A549 (cell line): Measurements from ENCODE around the gene THOC7. TPM values are rescaled to one million over a fixed set of nuclear protein-coding genes. Genes with fewer than 3 reads are reported as not detected.

Experiments
- ATAC-seq, 2 experiments: fragments of 200-7000 bp in 1 of 2; fragments of >200 bp in 1 of 2; cut with Nextera tagmentation in 1 of 2; cut with Tn5 transposase in 1 of 2; 3 replicates each; pipeline versions ENCODE4 v1.8.0 to v1.9.1; 2018 to 2020; ENCODE audit warnings: mild to moderate bottlenecking in 1 of 2, moderate library complexity in 1 of 2
- CTCF ChIA-PET: fragments of 300-600 bp; sonication (Branson Sonifier 250); formaldehyde crosslinking; extraction: SDS; loops from one replicate; lab custom pipeline; 2021; ENCODE audit warnings: antibody characterized with exemption, inconsistent platforms; lab: Yijun Ruan, JAX
- POLR2A ChIA-PET: fragments of 350-600 bp; formaldehyde crosslinking; extraction: SDS; loops from one replicate; lab custom pipeline; 2021; ENCODE audit warnings: antibody characterized with exemption, inconsistent platforms; lab: Yijun Ruan, JAX
- DNase-seq, 2 experiments: peaks; one replicate each; pipeline versions ENCODE4 v3.0.0 to v3.0.0-alpha.2; 2011 to 2016; ENCODE audit warnings: low read depth in 1 of 2, low spot score in 1 of 2
- FAIRE-seq: peaks from 2 replicates; lab custom pipeline; 2011; peaks lifted over from hg19 to GRCh38; lab: Jason Lieb, UNC
- H3K27ac ChIP-seq, 2 experiments: fragments of >200 bp; sonication (Bioruptor Twin); formaldehyde crosslinking; 3 replicates each; pipeline ENCODE4 v1.5.1; 2016 to 2017
- H3K4me1 ChIP-seq: fragments of >200 bp; sonication (Bioruptor Twin); formaldehyde crosslinking; 3 replicates; pipeline ENCODE4 v1.6.1; 2016
- H3K4me2 ChIP-seq: fragments of >200 bp; sonication (Bioruptor Twin); formaldehyde crosslinking; 3 replicates; pipeline ENCODE4 v1.6.1; 2016
- H3K4me3 ChIP-seq: fragments of >200 bp; sonication (Bioruptor Twin); formaldehyde crosslinking; 3 replicates; pipeline ENCODE4 v1.5.1; 2016
- H3K9me3 ChIP-seq: fragments of >200 bp; sonication (Bioruptor Twin); formaldehyde crosslinking; 3 replicates; pipeline ENCODE4 v1.6.1; 2016
- CHD2 ChIP-seq: fragments of 150-350 bp; IDR thresholded peaks from 2 replicates; pipeline ENCODE4 v1.6.1; 2014; ENCODE audit warnings: low read length; ENCODE audit not compliant: partially characterized antibody
- EP300 ChIP-seq, 2 experiments: fragments of >200 bp; sonication (Bioruptor Twin); formaldehyde crosslinking; IDR thresholded peaks; 2 replicates in 1 of 2; 3 replicates in 1 of 2; pipeline ENCODE4 v1.6.1; 2016 to 2017
- ESRRA ChIP-seq: fragments of 150-350 bp; IDR thresholded peaks from 2 replicates; pipeline ENCODE4 v1.6.1; 2014; ENCODE audit warnings: mild to moderate bottlenecking, low read length, borderline replicate concordance
- FOSB ChIP-seq: fragments of 250-450 bp; sonication (Bioruptor Pico); IDR thresholded peaks from 2 replicates; pipeline ENCODE4 v1.5.0; 2020; ENCODE audit warnings: mild to moderate bottlenecking, moderate library complexity
- FOXS1 ChIP-seq: fragments of 250-450 bp; sonication (Bioruptor Pico); IDR thresholded peaks from 2 replicates; pipeline ENCODE4 v1.5.0; 2020; ENCODE audit warnings: mild to moderate bottlenecking, moderate library complexity
- GATA3 ChIP-seq: IDR thresholded peaks from 2 replicates; pipeline ENCODE4 v1.6.1; 2012; ENCODE audit warnings: borderline replicate concordance
- HEYL ChIP-seq: fragments of 250-450 bp; sonication (Bioruptor Pico); IDR thresholded peaks from 2 replicates; pipeline ENCODE4 v1.8.0; 2021; ENCODE audit warnings: mild to moderate bottlenecking, moderate library complexity
- HOXA7 ChIP-seq: fragments of 250-450 bp; sonication (Bioruptor Pico); IDR thresholded peaks from 2 replicates; pipeline ENCODE4 v1.5.0; 2020; ENCODE audit warnings: mild to moderate bottlenecking, moderate library complexity
- JUNB ChIP-seq: fragments of >200 bp; sonication (Bioruptor Twin); formaldehyde crosslinking; IDR thresholded peaks from 2 replicates; pipeline ENCODE4 v1.6.1; 2016
- KDM5A ChIP-seq: fragments of 200-600 bp; sonication (generic); IDR thresholded peaks from 2 replicates; pipeline ENCODE4 v1.6.1; 2016; ENCODE audit warnings: antibody characterized with exemption, mild to moderate bottlenecking
- MAFK ChIP-seq: fragments of 450-650 bp; IDR thresholded peaks from 2 replicates; pipeline ENCODE4 v1.6.1; 2014; ENCODE audit not compliant: partially characterized antibody
- POLR2A ChIP-seq: IDR thresholded peaks from 2 replicates; pipeline ENCODE4 v1.6.1; 2012; ENCODE audit warnings: mild to moderate bottlenecking, low read length
- POLR2AphosphoS2 ChIP-seq: conservative IDR thresholded peaks from 2 replicates; pipeline ENCODE4 v1.6.1; 2012; ENCODE audit warnings: low read length, improper control_type of control experiment, inconsistent platforms
- RARB ChIP-seq: fragments of 250-450 bp; sonication (Bioruptor Pico); IDR thresholded peaks from 2 replicates; pipeline ENCODE4 v1.8.0; 2021; ENCODE audit warnings: mild to moderate bottlenecking, moderate library complexity
- RFX5 ChIP-seq: fragments of 450-650 bp; IDR thresholded peaks from 2 replicates; pipeline ENCODE4 v1.7.1; 2014; ENCODE audit warnings: antibody characterized with exemption, mild to moderate bottlenecking, moderate library complexity
- SMC3 ChIP-seq: fragments of >200 bp; sonication (Bioruptor Twin); formaldehyde crosslinking; IDR thresholded peaks from 3 replicates; pipeline ENCODE4 v1.6.1; 2018; ENCODE audit warnings: inconsistent platforms
- SREBF2 ChIP-seq: fragments of 450-650 bp; IDR thresholded peaks from 2 replicates; pipeline ENCODE4 v1.6.1; 2014; ENCODE audit warnings: mild to moderate bottlenecking, moderate library complexity
- TFCP2L1 ChIP-seq: fragments of 250-450 bp; sonication (Bioruptor Pico); IDR thresholded peaks from 2 replicates; pipeline ENCODE4 v1.5.0; 2021; ENCODE audit warnings: mild to moderate bottlenecking
- TP53 ChIP-seq: fragments of 250-450 bp; sonication (Bioruptor Pico); IDR thresholded peaks from 2 replicates; pipeline ENCODE4 v1.5.0; 2021; ENCODE audit warnings: mild to moderate bottlenecking, moderate library complexity
- ZSCAN20 ChIP-seq: fragments of 250-450 bp; sonication (Bioruptor Pico); IDR thresholded peaks from 2 replicates; pipeline ENCODE4 v1.8.0; 2022; ENCODE audit warnings: mild to moderate bottlenecking, moderate library complexity
- WGBS: methylation state at CpG from one replicate; pipeline ENCODE4 v1.1.6; 2017; ENCODE audit errors: missing lambda C conversion rate; 5-methylcytosine and 5-hydroxymethylcytosine counted together
- polyA plus RNA-seq, 4 experiments: library from polyadenylated mRNA; depleted of rRNA in 3 of 4; stranded (reverse); fragments of >200 nt; fragmentation: RNase III in 1 of 4; extraction: RNeasy Plus Mini Kit Qiagen cat#74134 plus additional on column Dnase treatment in 1 of 4; gene quantifications; 2 replicates in 3 of 4; 3 replicates in 1 of 4; pipeline ENCODE4 v1.2.3, GENCODE V29; 2011 to 2017
- TF ChIP-seq, protein P1 (sequence below): fragments of 250-450 bp; sonication (Bioruptor Pico); IDR thresholded peaks from 2 replicates; pipeline ENCODE4 v1.5.0; 2020; ENCODE audit warnings: low read depth, mild to moderate bottlenecking, moderate library complexity
- TF ChIP-seq, protein P2 (sequence below): fragments of >200 bp; sonication (Bioruptor Twin); formaldehyde crosslinking; IDR thresholded peaks from 3 replicates; pipeline ENCODE4 v1.5.1; 2016
- TF ChIP-seq, protein P3 (sequence below): fragments of 150-350 bp; IDR thresholded peaks from 2 replicates; pipeline ENCODE4 v1.6.1; 2014; ENCODE audit warnings: low read depth, mild to moderate bottlenecking, low read length

Gene THOC7
- polyA plus RNA-seq, 2 of the 4 experiments (the other 2 are of a cell fraction): 65.2 to 71.7 TPM

DNA sequence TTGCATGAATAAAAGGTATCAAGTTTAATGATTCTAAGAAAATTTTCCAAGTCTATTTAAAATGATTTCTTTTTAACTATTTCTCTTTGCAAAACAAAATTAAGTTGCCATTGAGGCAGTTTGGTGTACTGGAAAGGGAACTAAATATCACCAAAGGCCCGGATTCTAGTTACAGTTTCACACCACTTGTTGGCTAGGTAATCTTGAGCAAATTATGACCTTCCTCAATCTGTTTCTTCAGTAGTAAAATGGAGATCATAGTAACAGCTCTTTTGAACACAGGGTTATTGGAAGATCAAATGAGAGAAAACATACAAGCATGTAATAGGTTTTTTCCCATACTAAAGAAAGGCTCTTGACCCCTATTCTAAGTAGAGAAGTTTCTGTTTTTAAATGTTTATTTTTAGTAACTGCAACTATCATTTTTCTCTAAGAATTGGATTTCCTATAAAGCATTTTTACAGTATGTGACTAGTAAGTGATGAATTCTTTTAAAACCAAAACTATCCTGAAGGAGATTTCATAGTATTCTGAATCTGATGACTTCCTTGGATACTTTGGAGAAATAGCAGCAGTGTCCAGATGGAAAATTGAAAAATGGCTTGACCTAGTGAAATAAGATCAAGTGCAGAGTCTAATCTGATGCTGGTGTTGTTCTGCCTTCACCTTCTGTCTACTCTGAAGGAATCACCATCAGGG, 32.9 kb upstream of the THOC7 start:
- no peak overlapping the region for H3K4me3 ChIP-seq
- WGBS: 81% methylated on average over 1 of the region's 1 CpG
- H3K4me1 ChIP-seq: no peaks in the 10 kb centered on the region
- ChIA-PET CTCF (no interaction called here), POLR2A (no interaction called here)
- no peak for ATAC-seq
- no peak for FAIRE-seq
- no peak overlapping the region for H3K4me2 ChIP-seq
- DNase-seq: no peak
- H3K9me3 ChIP-seq: no peaks in the 10 kb centered on the region
- no peak overlapping the region for H3K27ac ChIP-seq
- TF ChIP-seq POLR2AphosphoS2 (no peak), EP300 (IDR thresholded peaks at IDR 0.05) (no peak), RFX5 (no peak), MAFK (no peak), ESRRA (no peak), ZSCAN20 (CRISPR knock-in tag) (no peak)
- TF ChIP-seq, protein P1, sequence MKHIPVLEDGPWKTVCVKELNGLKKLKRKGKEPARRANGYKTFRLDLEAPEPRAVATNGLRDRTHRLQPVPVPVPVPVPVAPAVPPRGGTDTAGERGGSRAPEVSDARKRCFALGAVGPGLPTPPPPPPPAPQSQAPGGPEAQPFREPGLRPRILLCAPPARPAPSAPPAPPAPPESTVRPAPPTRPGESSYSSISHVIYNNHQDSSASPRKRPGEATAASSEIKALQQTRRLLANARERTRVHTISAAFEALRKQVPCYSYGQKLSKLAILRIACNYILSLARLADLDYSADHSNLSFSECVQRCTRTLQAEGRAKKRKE (CRISPR knock-in tag): no peak
- TF ChIP-seq, protein P2, sequence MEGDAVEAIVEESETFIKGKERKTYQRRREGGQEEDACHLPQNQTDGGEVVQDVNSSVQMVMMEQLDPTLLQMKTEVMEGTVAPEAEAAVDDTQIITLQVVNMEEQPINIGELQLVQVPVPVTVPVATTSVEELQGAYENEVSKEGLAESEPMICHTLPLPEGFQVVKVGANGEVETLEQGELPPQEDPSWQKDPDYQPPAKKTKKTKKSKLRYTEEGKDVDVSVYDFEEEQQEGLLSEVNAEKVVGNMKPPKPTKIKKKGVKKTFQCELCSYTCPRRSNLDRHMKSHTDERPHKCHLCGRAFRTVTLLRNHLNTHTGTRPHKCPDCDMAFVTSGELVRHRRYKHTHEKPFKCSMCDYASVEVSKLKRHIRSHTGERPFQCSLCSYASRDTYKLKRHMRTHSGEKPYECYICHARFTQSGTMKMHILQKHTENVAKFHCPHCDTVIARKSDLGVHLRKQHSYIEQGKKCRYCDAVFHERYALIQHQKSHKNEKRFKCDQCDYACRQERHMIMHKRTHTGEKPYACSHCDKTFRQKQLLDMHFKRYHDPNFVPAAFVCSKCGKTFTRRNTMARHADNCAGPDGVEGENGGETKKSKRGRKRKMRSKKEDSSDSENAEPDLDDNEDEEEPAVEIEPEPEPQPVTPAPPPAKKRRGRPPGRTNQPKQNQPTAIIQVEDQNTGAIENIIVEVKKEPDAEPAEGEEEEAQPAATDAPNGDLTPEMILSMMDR: no peak

DNA sequence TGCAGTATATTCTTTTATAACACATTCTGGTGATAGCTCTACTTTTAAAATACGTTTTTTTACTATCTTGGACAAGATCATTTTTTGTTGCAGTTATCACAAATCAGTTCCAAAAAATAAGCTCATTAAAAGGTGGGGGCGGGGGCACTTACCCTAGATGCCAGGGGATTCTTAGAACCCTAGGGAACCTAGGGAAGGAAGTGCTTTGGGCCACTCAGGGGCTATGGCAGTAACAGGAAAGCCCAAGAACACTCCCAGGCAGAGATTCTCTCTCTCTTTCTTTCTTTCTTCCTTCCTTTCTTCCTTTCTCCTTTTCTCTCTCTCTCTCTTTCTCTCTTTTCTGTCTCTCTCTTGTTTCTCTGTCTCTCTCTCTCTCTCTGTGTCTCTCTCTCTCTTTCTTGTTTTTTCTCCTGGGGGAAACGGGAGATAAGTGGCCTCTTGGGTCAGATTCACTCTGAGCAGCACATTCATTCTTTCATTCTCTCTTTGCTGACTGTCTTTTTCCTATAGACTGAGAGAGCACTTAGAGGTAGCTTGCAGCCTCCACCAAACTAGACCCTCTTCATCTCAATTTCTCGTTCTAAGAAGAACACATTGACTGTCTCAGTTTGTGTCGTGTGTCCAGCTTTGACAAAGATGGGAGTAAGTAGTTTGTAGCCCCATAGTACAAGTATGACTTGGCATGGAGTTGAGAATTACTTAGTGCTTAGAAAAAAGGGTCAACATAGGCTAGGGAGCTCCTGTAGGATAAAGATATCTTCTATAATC, 32.0 kb upstream of the THOC7 start:
- 80% methylated on average over 5 of the region's 5 CpGs for WGBS
- no peaks in the 10 kb centered on the region for H3K9me3 ChIP-seq
- ChIA-PET POLR2A (no interaction called here), CTCF (no interaction called here)
- TF ChIP-seq JUNB (no peak), RARB (CRISPR knock-in tag) (no peak), TFCP2L1 (CRISPR knock-in tag) (no peak), SMC3 (no peak), TP53 (CRISPR knock-in tag) (no peak), MAFK (no peak), EP300 (IDR thresholded peaks at IDR 0.05) (no peak), HEYL (CRISPR knock-in tag) (no peak), GATA3 (no peak), POLR2AphosphoS2 (no peak), HOXA7 (CRISPR knock-in tag) (no peak), SREBF2 (no peak), FOSB (CRISPR knock-in tag) (no peak), FOXS1 (CRISPR knock-in tag) (no peak), KDM5A (no peak), CHD2 (no peak), POLR2A (no peak)
- TF ChIP-seq, protein P3, sequence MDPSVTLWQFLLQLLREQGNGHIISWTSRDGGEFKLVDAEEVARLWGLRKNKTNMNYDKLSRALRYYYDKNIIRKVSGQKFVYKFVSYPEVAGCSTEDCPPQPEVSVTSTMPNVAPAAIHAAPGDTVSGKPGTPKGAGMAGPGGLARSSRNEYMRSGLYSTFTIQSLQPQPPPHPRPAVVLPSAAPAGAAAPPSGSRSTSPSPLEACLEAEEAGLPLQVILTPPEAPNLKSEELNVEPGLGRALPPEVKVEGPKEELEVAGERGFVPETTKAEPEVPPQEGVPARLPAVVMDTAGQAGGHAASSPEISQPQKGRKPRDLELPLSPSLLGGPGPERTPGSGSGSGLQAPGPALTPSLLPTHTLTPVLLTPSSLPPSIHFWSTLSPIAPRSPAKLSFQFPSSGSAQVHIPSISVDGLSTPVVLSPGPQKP: no peak
- TF ChIP-seq, all 56 proteins: peak for 0
- H3K4me2 ChIP-seq: no peak overlapping the region
- no peak overlapping the region for H3K4me3 ChIP-seq
- ATAC-seq (no peak), FAIRE-seq (no peak), DNase-seq (no peak)
- H3K27ac ChIP-seq: no peak overlapping the region
- no peaks in the 10 kb centered on the region for H3K4me1 ChIP-seq
